GM10266 (cell line): Measurements from ENCODE around the gene SERPINE3.

Source experiments
- DNase-seq: peaks from one replicate; pipeline ENCODE4 v3.0.0; 2012; ENCODE audit errors: extremely low spot score
- TF ChIP-seq, protein P1 (sequence below): IDR thresholded peaks from 2 replicates; pipeline ENCODE4 v1.5.1; 2012; ENCODE audit warnings: mild to moderate bottlenecking, low read depth; ENCODE audit not compliant: control insufficient read depth, insufficient read depth; ENCODE audit errors: missing control alignments

The SERPINE3 gene

DNA sequence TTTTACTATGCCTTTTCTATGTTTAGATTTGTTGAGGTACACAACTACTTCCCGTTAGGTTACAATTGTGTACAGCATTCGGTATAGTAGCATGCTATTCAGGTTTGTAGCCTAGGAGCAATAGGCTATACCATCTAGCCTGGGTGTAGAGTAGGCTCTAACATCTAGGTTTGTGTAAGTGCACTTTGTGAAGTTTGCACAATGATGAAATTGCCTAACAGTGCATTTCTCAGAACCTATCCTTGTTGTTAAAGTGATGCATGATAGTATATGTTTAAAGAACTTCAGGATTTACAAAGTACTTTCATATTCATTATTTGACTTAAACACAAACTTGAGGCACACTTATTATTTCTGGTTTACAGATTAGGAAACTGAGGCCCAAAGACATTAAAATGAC is 11.5 kb upstream of the SERPINE3 start:
- TF ChIP-seq, protein P1, sequence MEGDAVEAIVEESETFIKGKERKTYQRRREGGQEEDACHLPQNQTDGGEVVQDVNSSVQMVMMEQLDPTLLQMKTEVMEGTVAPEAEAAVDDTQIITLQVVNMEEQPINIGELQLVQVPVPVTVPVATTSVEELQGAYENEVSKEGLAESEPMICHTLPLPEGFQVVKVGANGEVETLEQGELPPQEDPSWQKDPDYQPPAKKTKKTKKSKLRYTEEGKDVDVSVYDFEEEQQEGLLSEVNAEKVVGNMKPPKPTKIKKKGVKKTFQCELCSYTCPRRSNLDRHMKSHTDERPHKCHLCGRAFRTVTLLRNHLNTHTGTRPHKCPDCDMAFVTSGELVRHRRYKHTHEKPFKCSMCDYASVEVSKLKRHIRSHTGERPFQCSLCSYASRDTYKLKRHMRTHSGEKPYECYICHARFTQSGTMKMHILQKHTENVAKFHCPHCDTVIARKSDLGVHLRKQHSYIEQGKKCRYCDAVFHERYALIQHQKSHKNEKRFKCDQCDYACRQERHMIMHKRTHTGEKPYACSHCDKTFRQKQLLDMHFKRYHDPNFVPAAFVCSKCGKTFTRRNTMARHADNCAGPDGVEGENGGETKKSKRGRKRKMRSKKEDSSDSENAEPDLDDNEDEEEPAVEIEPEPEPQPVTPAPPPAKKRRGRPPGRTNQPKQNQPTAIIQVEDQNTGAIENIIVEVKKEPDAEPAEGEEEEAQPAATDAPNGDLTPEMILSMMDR = no peak
- DNase-seq = no peak

DNA sequence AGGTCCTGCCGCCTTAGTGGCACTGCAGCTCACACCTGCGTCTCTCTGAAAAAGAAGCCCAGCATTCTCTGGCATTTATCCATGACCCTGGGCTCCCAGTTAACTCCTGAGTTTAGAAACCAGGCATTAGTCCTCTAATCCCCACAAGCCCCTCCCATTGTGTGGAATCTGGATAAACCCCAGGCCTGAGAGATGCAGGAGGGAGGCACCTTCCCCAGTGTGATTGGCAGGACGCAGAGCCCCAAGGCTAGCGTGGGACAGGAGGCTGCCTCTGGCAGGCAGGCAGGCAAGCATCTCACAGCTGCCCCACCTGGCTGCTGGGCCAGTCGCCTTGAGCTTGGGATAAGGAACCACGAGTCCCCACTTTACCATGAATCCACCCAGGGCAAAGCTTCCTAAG is 11.0 kb upstream of the SERPINE3 start:
- TF ChIP-seq, protein P1 = no peak

DNA sequence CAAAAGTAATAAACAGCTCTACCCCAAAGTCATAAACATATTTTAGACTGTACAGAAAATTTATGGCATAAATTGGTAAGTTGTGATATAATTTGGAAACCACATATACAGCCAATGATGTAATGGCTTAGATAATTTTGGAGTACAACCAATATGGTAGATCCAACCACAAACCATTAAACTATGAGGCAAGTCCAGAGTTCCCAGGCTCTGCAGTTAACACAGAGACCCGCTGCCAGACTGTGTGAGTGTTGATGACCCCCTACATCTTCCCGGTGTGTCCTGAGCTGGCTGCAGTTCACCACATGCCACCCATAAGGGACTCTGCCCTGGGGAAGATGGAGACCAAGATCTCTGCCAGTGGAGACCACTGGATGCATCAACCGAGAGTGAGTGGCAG is 9.9 kb upstream of the SERPINE3 start:
- DNase-seq = no peak
- TF ChIP-seq, protein P1 = no peak

More for the DNA sequence above, 11.0 kb upstream of the SERPINE3 start:
- no peak for DNase-seq

DNA sequence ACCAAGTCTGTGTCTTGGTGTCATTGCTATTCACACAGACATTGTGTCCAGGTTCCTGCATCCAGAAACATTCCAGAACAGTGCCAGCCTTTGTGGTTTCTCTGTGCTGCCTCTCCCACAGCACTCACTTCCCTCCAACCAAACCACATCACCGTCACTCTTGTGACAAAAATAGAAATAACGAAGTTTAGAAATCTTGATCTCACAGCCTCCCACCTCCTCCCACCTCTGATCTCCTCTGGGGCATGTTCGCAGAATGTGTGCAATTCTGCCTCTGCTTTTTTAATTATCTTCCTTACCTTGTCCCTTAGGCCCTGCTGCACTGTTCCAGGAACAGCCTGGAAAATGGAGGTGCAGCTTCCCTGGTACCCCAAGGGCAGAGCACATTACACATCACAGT is 8.7 kb upstream of the SERPINE3 start:
- peak; percentile 33 for DNase-seq

DNA sequence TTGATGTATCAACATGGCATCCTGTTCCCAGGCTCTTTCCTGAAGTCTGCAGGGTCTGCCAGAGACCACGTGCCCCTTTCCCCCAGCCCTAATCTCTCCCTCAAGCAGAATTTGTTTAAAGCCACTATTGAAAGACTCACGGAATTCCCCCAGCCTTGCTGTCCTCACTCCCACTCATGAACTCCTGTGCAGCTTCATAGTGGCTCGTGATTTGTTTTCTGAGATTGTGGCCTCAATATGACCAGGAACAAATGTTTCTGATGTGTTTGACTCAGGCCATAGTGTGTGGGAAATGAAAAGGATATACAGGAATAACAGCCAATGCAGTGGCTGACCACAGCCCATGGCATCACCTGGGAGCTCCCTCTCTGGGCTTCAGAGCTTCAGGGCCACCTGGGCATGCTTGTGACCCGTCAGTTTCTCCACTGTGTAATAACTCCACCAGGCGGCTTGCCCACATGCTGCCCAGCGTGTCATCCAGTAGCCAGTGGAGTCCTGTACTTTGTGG is 8.1 kb upstream of the SERPINE3 start:
- TF ChIP-seq, protein P1 = no peak
- DNase-seq = peak; percentile 35

More for the DNA sequence above, 8.7 kb upstream of the SERPINE3 start:
- TF ChIP-seq, protein P1 = no peak

DNA sequence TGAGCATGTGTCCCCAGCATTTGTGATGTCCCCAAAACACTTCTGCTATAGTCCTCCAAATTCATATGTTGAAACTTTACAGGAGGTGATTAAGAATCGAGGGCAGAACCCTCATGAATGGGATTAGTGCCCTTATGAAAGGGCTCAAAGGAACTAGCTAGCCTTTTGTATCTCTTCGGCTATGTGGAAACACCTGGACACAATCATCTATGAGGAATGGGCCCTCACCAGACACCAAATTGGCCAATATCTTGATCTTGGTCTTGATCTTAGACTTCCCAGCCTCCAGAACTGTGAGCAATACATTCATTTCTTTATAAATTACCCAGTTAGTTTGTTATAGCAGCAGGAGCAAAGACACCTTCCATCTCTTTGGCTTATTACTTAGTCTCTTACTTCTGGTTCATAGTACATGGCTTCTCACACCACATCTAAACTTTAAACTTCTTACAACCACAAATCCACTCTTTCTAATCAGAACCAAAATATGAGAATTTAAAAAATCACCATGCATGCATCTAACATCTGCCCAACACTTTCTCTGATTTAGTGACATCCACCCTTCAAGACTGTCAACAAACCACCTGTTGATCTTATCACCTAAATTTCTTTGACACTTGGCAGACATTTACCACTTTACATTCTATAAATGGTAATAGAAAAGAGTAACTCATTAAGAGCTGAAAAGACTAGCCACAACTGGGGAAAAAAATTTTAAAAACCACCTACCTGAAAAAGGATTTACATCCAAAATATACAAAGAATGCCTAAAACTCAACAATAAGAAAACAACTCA is 6.7 kb upstream of the SERPINE3 start:
- TF ChIP-seq, protein P1 = no peak

DNA sequence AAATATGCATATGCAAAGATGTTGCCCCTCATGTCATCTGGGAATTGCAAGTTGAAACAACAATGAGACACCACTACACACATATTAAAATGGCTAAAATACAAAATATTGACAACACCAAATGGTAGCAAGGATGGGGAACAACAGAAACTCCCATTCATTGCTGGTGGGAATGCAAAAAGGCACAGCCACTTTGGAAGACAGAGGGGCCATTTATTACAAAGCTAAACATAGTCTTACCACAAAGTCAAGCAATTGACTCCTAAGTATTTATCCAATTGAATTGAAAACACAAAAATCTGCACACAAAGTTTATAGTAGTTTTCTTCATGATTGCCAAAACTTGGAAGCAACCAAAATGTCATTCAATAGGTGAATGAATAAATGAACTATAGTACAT is 6.1 kb upstream of the SERPINE3 start:
- no peak for DNase-seq
- TF ChIP-seq, protein P1 = no peak

More for the DNA sequence above, 6.7 kb upstream of the SERPINE3 start:
- DNase-seq = no peak
